Embryonic facial prominence (tissue), 1 donor: ENCODE measurements around the gene HCRTR1.

Source experiments
- DNase-seq: peaks from one replicate; pipeline ENCODE4 v3.0.0-alpha.2; 2016; ENCODE audit errors: extremely low spot score

HCRTR1 gene

GRCh38 chr1:31667065-31667785 lies 49.7 kb downstream of the HCRTR1 start:
- no peak for DNase-seq

GRCh38 chr1:31668303-31668883 lies 50.9 kb downstream of the HCRTR1 start:
- DNase-seq, result no peak

DNA sequence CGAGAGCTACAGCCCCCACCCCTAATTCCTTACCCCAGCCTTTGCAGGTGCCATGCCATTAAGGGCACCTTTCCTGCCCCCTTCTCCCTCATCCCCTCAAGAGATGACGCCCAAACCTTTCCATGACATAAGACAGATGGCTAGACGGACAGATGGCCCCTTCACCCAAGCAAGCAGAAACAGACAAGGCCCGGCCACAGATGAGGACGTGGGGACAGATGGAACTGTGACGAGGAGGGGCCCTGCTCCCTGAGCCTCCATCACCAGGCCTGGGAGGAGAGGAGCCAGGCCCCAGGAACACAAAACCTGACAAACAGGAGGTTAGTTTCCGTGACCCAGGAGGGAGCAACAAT lies 51.9 kb downstream of the HCRTR1 start:
- DNase-seq, result no peak

GRCh38 chr1:31669786-31670592 lies 52.5 kb downstream of the HCRTR1 start:
- DNase-seq, result peak; percentile 75

DNA sequence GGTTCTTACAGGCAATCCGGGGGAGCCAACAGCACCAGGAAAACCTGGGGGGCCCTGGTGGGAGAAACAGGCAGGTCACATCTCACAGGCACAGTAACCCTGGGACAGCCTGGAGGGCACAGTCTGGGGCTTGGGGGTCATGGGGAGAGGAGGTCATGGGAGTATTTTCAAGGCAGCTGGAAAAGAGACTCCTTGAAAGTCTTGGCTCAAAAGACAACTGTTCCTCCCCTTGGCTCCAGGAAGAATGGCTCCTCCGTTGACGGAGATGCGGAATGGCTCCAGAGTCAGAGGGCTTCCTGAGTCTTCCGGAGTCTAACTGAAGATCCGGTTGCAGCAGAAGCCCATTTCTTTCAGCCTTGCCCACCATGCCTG lies 53.1 kb downstream of the HCRTR1 start:
- no peak for DNase-seq

- no peak for DNase-seq
Measured at GRCh38 chr1:31671147-31671546, 53.7 kb downstream of the HCRTR1 start.

- DNase-seq, result no peak
Measured at GRCh38 chr1:31671561-31672201, 54.2 kb downstream of the HCRTR1 start.

- DNase-seq, result no peak
Measured at GRCh38 chr1:31672986-31673385, 55.5 kb downstream of the HCRTR1 start.

- no peak for DNase-seq
Measured at GRCh38 chr1:31673433-31673832, 55.9 kb downstream of the HCRTR1 start.

DNA sequence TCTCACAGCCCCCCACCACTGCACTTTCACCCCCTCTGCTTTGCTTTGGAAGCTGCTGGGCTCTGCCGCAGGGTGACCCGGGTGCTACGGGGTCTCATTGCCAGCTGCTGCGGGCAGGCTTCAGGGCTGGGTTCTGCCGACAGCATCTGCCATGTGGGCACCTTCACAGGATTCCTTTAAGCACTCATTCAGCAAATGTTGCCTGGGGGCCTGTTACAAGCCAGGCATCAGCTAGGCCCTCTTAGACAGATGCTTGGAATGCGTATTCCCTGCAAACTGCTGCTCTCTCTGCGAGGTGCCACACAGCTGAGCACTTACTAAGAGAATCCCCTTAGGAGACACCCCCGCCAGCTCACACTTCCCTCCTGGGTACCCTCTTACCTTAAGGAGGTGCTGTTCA lies 57.1 kb downstream of the HCRTR1 start:
- no peak for DNase-seq

- DNase-seq, result no peak
Measured at GRCh38 chr1:31675161-31675560, 57.7 kb downstream of the HCRTR1 start.

- no peak for DNase-seq
Measured at GRCh38 chr1:31675756-31676155, 58.3 kb downstream of the HCRTR1 start.
